HFF-Myc (cell line): ENCODE data around the gene SNTG2.

Source experiments
- DNase-seq: peaks from one replicate; pipeline ENCODE4 v3.0.0-alpha.2; 2011; ENCODE audit warnings: low read depth; ENCODE audit errors: extremely low read depth
- H3K4me3 ChIP-seq: replicated peaks from 2 replicates; pipeline ENCODE4 v1.5.1; 2011; ENCODE audit warnings: low read depth, mild to moderate bottlenecking, control low read depth, low read length
- TF ChIP-seq, protein P1 (sequence below): IDR thresholded peaks from 2 replicates; pipeline ENCODE4 v1.5.1; 2012; ENCODE audit warnings: mild to moderate bottlenecking, low read depth, low read length, control low read depth; ENCODE audit errors: missing control alignments

SNTG2 gene

GRCh38 chr2:974502-974901 lies 23.9 kb downstream of the SNTG2 start:
- H3K4me3 ChIP-seq = no peak overlapping the region
- TF ChIP-seq, protein P1, sequence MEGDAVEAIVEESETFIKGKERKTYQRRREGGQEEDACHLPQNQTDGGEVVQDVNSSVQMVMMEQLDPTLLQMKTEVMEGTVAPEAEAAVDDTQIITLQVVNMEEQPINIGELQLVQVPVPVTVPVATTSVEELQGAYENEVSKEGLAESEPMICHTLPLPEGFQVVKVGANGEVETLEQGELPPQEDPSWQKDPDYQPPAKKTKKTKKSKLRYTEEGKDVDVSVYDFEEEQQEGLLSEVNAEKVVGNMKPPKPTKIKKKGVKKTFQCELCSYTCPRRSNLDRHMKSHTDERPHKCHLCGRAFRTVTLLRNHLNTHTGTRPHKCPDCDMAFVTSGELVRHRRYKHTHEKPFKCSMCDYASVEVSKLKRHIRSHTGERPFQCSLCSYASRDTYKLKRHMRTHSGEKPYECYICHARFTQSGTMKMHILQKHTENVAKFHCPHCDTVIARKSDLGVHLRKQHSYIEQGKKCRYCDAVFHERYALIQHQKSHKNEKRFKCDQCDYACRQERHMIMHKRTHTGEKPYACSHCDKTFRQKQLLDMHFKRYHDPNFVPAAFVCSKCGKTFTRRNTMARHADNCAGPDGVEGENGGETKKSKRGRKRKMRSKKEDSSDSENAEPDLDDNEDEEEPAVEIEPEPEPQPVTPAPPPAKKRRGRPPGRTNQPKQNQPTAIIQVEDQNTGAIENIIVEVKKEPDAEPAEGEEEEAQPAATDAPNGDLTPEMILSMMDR = no peak
- DNase-seq = no peak

DNA sequence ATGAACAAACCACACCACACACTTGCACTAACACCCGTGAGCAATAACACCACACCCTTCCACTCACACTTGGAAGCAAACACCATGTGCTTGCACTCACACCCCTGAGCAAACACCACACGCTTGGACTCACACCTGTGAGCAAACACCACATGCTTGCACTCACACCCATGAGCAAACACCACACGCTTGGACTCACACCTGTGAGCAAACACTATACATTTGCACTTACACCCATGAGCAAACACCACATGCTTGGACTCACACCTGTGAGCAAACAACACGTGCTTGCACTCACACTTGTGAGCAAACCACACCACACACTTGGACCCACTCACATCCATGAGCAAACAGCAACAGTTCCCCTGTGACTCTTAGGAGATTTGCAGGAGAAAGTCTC lies 24.4 kb downstream of the SNTG2 start:
- no peak for DNase-seq
- TF ChIP-seq, protein P1 = no peak
- H3K4me3 ChIP-seq = no peak overlapping the region

- no peak overlapping the region for H3K4me3 ChIP-seq
- DNase-seq = no peak
These were observed 28.6 kb downstream of the SNTG2 start for GRCh38 chr2:979069-979928.

DNA sequence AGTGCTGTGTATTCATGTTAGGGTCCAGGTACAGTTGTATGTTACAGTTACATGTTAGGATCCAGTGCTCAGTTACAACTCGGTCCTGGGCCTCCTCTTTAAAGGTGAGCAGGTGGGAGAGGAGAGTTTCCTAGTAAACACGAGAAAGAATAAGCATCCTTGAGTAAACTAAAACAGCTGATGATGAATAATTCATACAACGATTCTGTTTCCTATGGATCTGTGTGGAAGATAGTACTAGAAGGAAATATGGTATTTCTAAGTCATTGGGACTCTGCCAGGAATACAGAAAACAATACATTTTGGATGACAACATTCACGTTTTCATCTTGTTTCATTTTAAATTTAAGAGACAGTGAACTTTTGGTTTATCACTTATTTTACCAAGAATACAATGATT lies 29.5 kb downstream of the SNTG2 start:
- TF ChIP-seq, protein P1 = no peak
- no peak overlapping the region for H3K4me3 ChIP-seq
- DNase-seq = no peak

More at GRCh38 chr2:979069-979928, 28.6 kb downstream of the SNTG2 start:
- TF ChIP-seq, protein P1 = no peak

- TF ChIP-seq, protein P1 = no peak
- H3K4me3 ChIP-seq = no peak overlapping the region
- DNase-seq = no peak
These were observed 30.6 kb downstream of the SNTG2 start for GRCh38 chr2:981258-981657.

GRCh38 chr2:981759-982158 lies 31.1 kb downstream of the SNTG2 start:
- TF ChIP-seq, protein P1 = no peak
- DNase-seq = no peak

More at GRCh38 chr2:981759-982158, 31.1 kb downstream of the SNTG2 start:
- no peak overlapping the region for H3K4me3 ChIP-seq
